GM10248 (cell line): ENCODE results near the gene CCDC78.
A peak's percentile ranks its signal among the peaks of the same experiment; 100 is the strongest.

Experiments used
- CTCF ChIA-PET: fragments of 300-600 bp; sonication (Branson Sonifier 250); formaldehyde crosslinking; extraction: SDS; loops from one replicate; lab custom pipeline; 2021; ENCODE audit warnings: antibody characterized with exemption; lab: Yijun Ruan, JAX
- POLR2A ChIA-PET: fragments of 350-650 bp; sonication (Branson Sonifier 250); formaldehyde crosslinking; extraction: SDS; loops from one replicate; lab custom pipeline; 2020; ENCODE audit warnings: antibody characterized with exemption; lab: Yijun Ruan, JAX
- DNase-seq: peaks from one replicate; pipeline ENCODE4 v3.0.0; 2012; ENCODE audit errors: extremely low spot score
- CTCF ChIP-seq: IDR thresholded peaks from 2 replicates; pipeline ENCODE4 v1.5.1; 2012; ENCODE audit warnings: mild to moderate bottlenecking, low read depth; ENCODE audit errors: extremely low read depth, missing control alignments, control extremely low read depth

CCDC78 gene

DNA sequence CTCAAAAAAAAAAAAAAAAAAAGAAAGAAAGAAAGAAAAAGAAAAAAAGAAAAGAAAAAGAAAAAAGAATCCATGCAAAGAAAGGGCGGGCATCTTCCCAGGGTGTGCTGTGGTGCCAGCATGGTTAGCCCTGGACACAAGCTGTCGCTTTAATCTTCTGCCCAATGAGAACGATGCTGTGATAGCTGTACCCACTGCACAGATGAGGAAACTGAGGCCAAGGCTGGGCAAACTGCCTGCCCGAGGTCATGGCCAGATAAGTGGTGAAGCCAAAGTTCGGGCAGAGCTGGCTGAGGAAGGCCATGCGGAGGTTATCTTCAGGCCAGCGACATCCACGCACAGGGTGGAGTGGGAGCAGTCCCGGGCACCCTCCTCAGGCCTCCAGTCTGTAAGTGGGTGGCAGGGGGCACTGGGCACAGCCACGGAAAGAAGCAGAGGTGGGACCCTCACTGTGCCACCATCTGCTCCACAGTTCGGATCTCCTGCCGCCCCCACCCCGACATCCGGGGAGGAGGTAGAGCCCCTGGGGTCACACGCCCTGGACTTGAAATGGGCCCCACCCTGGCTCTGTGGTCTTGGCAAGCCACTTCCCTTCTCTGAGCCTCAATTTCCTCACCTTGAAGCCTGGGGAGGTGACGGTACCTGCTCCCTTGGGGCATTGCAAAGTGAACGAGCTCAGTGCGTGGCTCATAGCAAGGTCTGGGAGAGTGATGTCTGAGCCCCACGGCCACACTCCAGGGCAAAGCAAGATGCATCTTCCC, 27.2 kb downstream of the CCDC78 start:
- TF ChIP-seq CTCF, result no peak
- POLR2A ChIA-PET, result no interaction called here
- CTCF ChIA-PET, result interaction anchor here (0.9 kb wide), 1 partner anchor 86 kb away, joined by 4 read pairs; no protein-coding TSS in a partner anchor
- DNase-seq, result no peak

- CTCF ChIA-PET, result interaction anchor here (1.0 to 1.6 kb wide), 5 partner anchors 11 to 89 kb away, joined by 3 to 8 read pairs (median 4); partner anchors contain the start of genes JMJD8 and METRN
- POLR2A ChIA-PET, result interaction anchor here (0.5 kb wide), 1 partner anchor 113 kb away, joined by 4 read pairs; no protein-coding TSS in a partner anchor
- DNase-seq, result peak; percentile 83
- no peak for TF ChIP-seq CTCF
These were observed 30.7 kb downstream of the CCDC78 start for GRCh38 chr16:695355-696089.

- no peak for DNase-seq
- TF ChIP-seq CTCF, result no peak
- ChIA-PET CTCF (interaction anchor here (1.2 to 1.6 kb wide), 4 partner anchors 17 to 90 kb away, joined by 3 to 8 read pairs (median 4); partner anchors contain the start of gene METRN), POLR2A (no interaction called here)
These were observed 31.3 kb downstream of the CCDC78 start for GRCh38 chr16:694863-695354.

DNA sequence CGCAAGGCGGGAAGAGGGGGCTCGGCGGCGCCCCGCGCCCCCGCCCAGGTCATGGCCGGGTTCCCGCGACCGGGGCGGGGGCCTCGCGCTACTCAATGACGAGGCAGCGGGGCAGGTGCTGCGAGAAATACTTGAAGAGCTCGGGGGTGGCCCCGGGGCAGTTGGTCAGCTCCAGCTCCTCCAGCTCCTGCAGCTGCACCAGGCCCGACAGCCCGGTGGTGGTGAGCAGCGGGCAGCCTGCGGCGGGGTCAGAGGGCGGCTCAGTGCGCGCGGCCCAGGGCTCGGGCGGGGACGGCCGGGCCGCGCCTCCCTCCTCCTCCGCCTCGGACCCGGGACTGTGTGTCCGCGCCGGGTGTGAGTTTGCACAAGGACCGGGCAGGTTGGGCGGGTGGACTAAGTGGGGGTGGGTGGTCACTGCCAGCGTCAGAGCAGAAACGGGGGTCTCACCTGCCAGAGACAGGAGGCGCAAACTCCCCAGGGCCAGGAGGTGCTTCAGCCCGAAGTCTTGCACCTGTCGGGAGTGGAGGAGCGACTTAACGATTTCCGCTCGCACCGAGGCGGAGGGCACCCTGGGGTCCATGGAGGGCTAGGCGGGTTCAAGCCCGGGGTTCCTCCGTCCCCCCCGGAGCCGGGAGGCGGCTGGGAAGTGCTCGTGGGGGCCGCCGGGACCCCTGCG, 31.9 kb downstream of the CCDC78 start:
- ChIA-PET CTCF (interaction anchor here (1.6 to 1.9 kb wide), 2 partner anchors 18 to 20 kb away, joined by 4 read pairs; partner anchors contain the start of gene METRN), POLR2A (no interaction called here)
- TF ChIP-seq CTCF, result no peak
- no peak for DNase-seq

DNA sequence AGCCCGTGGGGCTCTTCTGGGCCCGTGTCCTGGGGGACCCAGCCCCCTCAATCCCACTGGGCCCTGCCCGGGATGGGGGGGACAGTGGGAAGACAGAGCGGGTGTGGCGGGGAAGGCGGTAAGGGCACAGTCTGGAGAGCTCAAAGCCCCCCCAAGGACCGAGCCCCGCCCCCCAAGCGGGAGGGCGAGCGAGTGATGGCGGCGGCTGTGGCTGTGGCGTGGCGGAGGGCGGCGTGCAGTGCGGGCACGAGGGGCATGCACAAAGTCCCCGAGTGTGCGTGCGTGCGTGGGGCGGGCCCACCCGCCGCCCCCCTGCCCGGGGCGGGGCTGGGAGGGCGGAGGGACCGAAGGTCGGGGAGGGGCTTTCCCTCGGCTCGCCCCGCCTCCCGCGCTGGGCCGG, 32.5 kb downstream of the CCDC78 start:
- ChIA-PET POLR2A (no interaction called here), CTCF (interaction anchor here (1.9 kb wide), 1 partner anchor 19 kb away, joined by 4 read pairs; no protein-coding TSS in a partner anchor)
- no peak for TF ChIP-seq CTCF
- no peak for DNase-seq

DNA sequence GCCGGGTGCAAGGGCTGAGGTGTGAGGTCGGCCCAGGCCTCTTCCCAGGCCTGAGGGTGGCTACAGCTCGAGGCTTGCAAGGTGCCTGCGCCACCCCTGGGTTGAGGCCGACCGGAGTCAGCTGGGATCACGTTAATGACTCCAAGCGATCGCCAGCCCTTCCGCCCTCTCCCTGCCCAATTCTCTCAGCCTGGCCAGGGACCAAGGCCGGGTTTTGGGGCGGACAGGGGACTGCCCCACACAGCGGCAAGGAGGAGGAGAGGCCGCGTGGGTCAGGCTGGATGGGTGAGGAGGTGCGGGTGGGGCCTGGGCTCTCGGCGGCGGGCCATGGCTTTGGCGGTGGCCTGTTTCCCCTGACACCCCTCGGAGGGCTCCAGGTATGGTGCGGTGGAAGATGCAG, 32.9 kb downstream of the CCDC78 start:
- no peak for TF ChIP-seq CTCF
- POLR2A ChIA-PET, result no interaction called here
- no peak for DNase-seq
- CTCF ChIA-PET, result interaction anchor here (1.9 kb wide), 1 partner anchor 19 kb away, joined by 4 read pairs; no protein-coding TSS in a partner anchor
